ENCODE results near the gene METRN.

The METRN gene

GRCh38 chr16:694187-694862 is 20.6 kb upstream of the METRN start:
- Mint-ChIP-seq H3K4me1 (peaks cover 22% of the 10 kb centered on the region), H3K9me3 (no peaks in the 10 kb centered on the region), H3K27ac (no peak overlapping the region), H3K36me3 (peaks cover 7% of the 10 kb centered on the region), H3K4me3 (peak overlapping the region; percentile 79)
- no peak for ATAC-seq
- DNase-seq (ENCODE audit: low spot score in 2 of 2), result no peak

DNA sequence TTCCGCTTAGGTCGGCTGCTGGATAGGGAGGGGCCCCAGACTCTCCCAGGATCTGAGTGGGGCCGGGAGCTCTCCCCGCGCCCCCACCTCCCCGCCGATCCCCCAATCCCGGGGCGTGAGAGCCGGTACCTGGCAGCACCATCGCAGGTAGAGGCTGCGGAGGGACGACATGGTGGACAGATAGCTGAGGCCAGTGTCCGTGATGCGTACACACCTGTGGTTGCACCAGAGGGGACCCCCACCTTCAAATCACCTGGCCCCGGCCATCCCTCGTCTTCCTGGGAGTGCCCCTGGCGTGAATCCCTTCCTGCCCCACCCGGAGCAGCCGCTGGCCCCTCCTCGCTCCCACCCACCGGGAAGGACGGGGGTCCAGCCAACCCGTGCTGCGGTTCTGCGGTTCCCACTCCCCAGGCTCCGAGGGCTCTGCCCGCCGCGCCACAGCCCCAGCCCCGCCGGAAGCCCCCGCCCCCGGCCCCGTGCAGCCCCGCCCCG is 20.0 kb upstream of the METRN start:
- peak overlapping the region; percentile 79 for H3K4me3 Mint-ChIP-seq
- peaks cover 22% of the 10 kb centered on the region for H3K4me1 Mint-ChIP-seq
- peaks cover 7% of the 10 kb centered on the region for H3K36me3 Mint-ChIP-seq
- peak overlapping the region; percentile 80 for H3K27ac Mint-ChIP-seq
- ATAC-seq (no peak), DNase-seq (ENCODE audit: low spot score in 2 of 2) (no peak)
- H3K9me3 Mint-ChIP-seq, result no peaks in the 10 kb centered on the region

GRCh38 chr16:695355-696089 is 19.4 kb upstream of the METRN start:
- Mint-ChIP-seq H3K27ac (peak overlapping the region; percentile 80), H3K4me1 (peaks cover 22% of the 10 kb centered on the region), H3K36me3 (peaks cover 7% of the 10 kb centered on the region), H3K9me3 (no peaks in the 10 kb centered on the region), H3K4me3 (peak overlapping the region; percentile 79)
- ATAC-seq (peak; percentile 85), DNase-seq (ENCODE audit: low spot score in 2 of 2) (peak; percentile 59 to 81)

DNA sequence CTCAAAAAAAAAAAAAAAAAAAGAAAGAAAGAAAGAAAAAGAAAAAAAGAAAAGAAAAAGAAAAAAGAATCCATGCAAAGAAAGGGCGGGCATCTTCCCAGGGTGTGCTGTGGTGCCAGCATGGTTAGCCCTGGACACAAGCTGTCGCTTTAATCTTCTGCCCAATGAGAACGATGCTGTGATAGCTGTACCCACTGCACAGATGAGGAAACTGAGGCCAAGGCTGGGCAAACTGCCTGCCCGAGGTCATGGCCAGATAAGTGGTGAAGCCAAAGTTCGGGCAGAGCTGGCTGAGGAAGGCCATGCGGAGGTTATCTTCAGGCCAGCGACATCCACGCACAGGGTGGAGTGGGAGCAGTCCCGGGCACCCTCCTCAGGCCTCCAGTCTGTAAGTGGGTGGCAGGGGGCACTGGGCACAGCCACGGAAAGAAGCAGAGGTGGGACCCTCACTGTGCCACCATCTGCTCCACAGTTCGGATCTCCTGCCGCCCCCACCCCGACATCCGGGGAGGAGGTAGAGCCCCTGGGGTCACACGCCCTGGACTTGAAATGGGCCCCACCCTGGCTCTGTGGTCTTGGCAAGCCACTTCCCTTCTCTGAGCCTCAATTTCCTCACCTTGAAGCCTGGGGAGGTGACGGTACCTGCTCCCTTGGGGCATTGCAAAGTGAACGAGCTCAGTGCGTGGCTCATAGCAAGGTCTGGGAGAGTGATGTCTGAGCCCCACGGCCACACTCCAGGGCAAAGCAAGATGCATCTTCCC is 15.8 kb upstream of the METRN start:
- ATAC-seq, result no peak
- no peak for DNase-seq (ENCODE audit: low spot score in 2 of 2)
- no peak overlapping the region for H3K27ac Mint-ChIP-seq
- peaks cover 5% of the 10 kb centered on the region for H3K36me3 Mint-ChIP-seq
- peaks cover 14% of the 10 kb centered on the region for H3K4me1 Mint-ChIP-seq
- no peaks in the 10 kb centered on the region for H3K9me3 Mint-ChIP-seq
- no peak overlapping the region for H3K4me3 Mint-ChIP-seq

GRCh38 chr16:700684-701584 is 14.0 kb upstream of the METRN start:
- DNase-seq (ENCODE audit: low spot score in 2 of 2) (peak in 1 of 2 donors; percentile 59), ATAC-seq (peak; percentile 63)
- Mint-ChIP-seq H3K4me3 (no peak overlapping the region), H3K36me3 (peaks cover 5% of the 10 kb centered on the region), H3K27ac (no peak overlapping the region), H3K9me3 (no peaks in the 10 kb centered on the region), H3K4me1 (peaks cover 9% of the 10 kb centered on the region)

DNA sequence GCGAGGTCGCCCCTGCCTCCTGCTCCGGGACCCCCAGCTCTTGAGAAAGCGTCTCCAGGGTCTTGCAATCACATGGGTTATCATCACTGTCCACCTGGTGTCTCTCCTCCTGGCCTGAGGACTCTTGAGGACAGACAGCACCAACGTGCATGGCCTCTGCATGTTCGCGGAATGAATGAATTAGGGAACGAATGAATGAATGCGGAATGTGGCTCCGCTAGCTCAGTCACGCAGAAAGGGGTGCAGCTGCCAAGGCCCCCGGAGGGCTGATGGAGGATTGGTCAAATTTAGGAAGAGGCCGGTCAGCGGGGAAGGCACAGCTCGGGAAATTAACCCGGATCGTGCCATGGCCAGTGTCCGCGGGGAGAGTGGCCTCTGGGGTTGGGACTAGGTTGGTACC is 12.6 kb upstream of the METRN start:
- Mint-ChIP-seq H3K4me1 (peaks cover 9% of the 10 kb centered on the region), H3K36me3 (peaks cover 5% of the 10 kb centered on the region), H3K9me3 (no peaks in the 10 kb centered on the region), H3K27ac (no peak overlapping the region), H3K4me3 (no peak overlapping the region)
- DNase-seq (ENCODE audit: low spot score in 2 of 2) (no peak), ATAC-seq (no peak)

GRCh38 chr16:703406-703805 is 11.5 kb upstream of the METRN start:
- Mint-ChIP-seq H3K36me3 (peaks cover 5% of the 10 kb centered on the region), H3K9me3 (no peaks in the 10 kb centered on the region), H3K27ac (no peak overlapping the region), H3K4me3 (no peak overlapping the region), H3K4me1 (peaks cover 9% of the 10 kb centered on the region)
- ATAC-seq, result no peak
- DNase-seq (ENCODE audit: low spot score in 2 of 2), result no peak

DNA sequence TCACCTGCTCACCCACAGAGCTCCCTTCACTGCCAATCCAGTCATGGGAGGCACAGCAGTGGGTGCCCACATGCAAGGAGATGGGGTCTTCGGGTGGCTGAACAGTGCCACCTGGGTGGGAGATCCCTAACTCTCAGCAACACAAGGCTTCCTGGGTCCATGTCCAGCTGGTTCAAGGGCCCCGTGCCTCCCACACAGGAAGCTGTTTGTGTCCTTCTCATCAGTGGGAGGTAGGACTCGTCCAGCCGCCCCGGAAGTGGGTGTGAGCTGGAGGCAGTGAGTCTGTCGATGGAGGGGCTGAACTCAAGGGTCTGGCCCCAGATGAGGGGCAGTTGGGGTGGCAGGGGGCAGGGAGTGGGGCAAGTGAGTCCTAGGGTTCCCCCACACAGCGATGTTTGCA is 10.9 kb upstream of the METRN start:
- DNase-seq (ENCODE audit: low spot score in 2 of 2) (no peak), ATAC-seq (no peak)
- H3K4me3 Mint-ChIP-seq, result no peak overlapping the region
- peaks cover 6% of the 10 kb centered on the region for H3K4me1 Mint-ChIP-seq
- no peak overlapping the region for H3K27ac Mint-ChIP-seq
- no peaks in the 10 kb centered on the region for H3K9me3 Mint-ChIP-seq
- peaks cover 5% of the 10 kb centered on the region for H3K36me3 Mint-ChIP-seq

- H3K27ac Mint-ChIP-seq, result no peak overlapping the region
- no peaks in the 10 kb centered on the region for H3K9me3 Mint-ChIP-seq
- H3K4me3 Mint-ChIP-seq, result no peak overlapping the region
- DNase-seq (ENCODE audit: low spot score in 2 of 2) (no peak), ATAC-seq (no peak)
- H3K4me1 Mint-ChIP-seq, result no peaks in the 10 kb centered on the region
- peaks cover 5% of the 10 kb centered on the region for H3K36me3 Mint-ChIP-seq
Observed at GRCh38 chr16:704552-705380, 10.2 kb upstream of the METRN start.

DNA sequence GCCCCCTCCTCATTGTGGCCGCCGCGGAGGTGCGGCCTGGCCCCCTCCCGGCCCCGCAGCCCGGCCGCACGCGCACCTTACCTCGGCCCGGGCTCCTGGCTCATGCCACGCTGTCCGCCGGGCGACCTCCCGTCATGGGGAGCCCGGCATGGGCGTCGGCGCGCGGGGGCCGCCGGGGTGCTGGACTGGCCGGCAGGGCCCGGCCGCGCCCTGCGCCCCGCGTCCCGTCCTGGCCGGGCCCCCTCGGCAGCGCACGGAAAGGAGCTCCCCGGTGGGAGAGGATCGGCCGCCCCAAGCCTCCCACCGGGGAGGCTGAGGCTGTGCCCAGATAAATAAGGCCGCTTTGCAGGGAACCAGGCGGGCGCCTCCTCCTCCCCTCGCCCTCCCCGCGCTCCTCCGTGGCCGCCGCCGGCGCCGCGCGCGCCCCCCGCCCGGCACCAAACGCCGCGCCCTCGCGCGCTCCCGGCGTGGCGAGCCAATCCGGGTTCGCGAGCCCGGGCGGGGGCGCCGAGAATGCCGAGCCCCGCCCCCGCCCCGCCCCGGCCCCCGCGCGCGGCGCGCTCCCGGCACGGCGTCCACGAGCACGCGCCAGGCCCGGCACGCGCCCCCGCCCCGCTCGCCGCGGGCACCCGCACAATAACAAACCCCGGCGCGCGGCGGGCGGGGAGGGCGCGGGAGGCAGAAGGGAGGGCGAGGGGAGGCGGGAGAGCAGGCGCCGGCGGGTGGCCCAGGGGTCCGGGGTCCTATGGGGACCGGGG is 9.3 kb upstream of the METRN start, which contains the start of gene FBXL16:
Gene FBXL16 (minus strand): TSS at position 371 of the 758 bp plus-strand sequence. CDS start 8,396 bp downstream, outside the sequence.
- no peaks in the 10 kb centered on the region for H3K4me1 Mint-ChIP-seq
- ATAC-seq (no peak), DNase-seq (ENCODE audit: low spot score in 2 of 2) (no peak)
- H3K4me3 Mint-ChIP-seq, result no peak within 1 kb of the TSS
- H3K36me3 Mint-ChIP-seq, result peaks cover 5% of the 10 kb centered on the region
- no peak within 1 kb of the TSS for H3K27ac Mint-ChIP-seq
- H3K9me3 Mint-ChIP-seq, result no peaks in the 10 kb centered on the region

GRCh38 chr16:706189-707061 is 8.5 kb upstream of the METRN start:
- H3K4me3 Mint-ChIP-seq, result no peak overlapping the region
- ATAC-seq (no peak), DNase-seq (ENCODE audit: low spot score in 2 of 2) (no peak)
- H3K36me3 Mint-ChIP-seq, result peaks cover under 1% of the 10 kb centered on the region
- no peak overlapping the region for H3K27ac Mint-ChIP-seq
- no peaks in the 10 kb centered on the region for H3K4me1 Mint-ChIP-seq
- H3K9me3 Mint-ChIP-seq, result no peaks in the 10 kb centered on the region

- H3K9me3 Mint-ChIP-seq, result no peaks in the 10 kb centered on the region
- H3K4me3 Mint-ChIP-seq, result no peak overlapping the region
- ATAC-seq (no peak), DNase-seq (ENCODE audit: low spot score in 2 of 2) (no peak)
- H3K36me3 Mint-ChIP-seq, result no peaks in the 10 kb centered on the region
- H3K27ac Mint-ChIP-seq, result no peak overlapping the region
- H3K4me1 Mint-ChIP-seq, result no peaks in the 10 kb centered on the region
Observed at GRCh38 chr16:707062-707538, 7.8 kb upstream of the METRN start.

All from stimulated activated effector memory CD8-positive, alpha-beta T cell treated with anti-CD3 and anti-CD28 coated beads, Interleukin-12 subunit alpha, Interleukin-12 subunit beta, amount 100 ng/mL, for 72 hours (primary cell).